ENCODE measurements around the gene CTDNEP1. TPM values are rescaled to one million over a fixed set of nuclear protein-coding genes. Genes with fewer than 3 reads are reported as not detected.

CTDNEP1 gene
- total RNA-seq, 2 experiments from 2014 or later = 159 to 160 TPM

GRCh38 chr17:7243453-7243729, 8.1 kb downstream of the CTDNEP1 start:
- POLR2A ChIA-PET = interaction anchor here (1.0 to 15.6 kb wide), 9 partner anchors 6 to 107 kb away, joined by 3 to 261 read pairs (median 6); partner anchors contain the start of genes ACADVL, CTDNEP1, DLG4 and DVL2
- H3K36me3 Mint-ChIP-seq (ENCODE audit: low read depth) = peaks cover 23% of the 10 kb centered on the region
- CTCF ChIA-PET = interaction anchor here (1.9 kb wide), 1 partner anchor 53 kb away, joined by 8 read pairs; no protein-coding TSS in a partner anchor

GRCh38 chr17:7242717-7243452, 8.6 kb downstream of the CTDNEP1 start:
- Mint-ChIP-seq H3K27ac (peak overlapping the region; percentile 97), H3K36me3 (ENCODE audit: low read depth) (peaks cover 23% of the 10 kb centered on the region), H3K9me3 (no peaks in the 10 kb centered on the region), H3K4me3 (peak overlapping the region; percentile 82), H3K4me1 (ENCODE audit: low read depth) (peaks cover 34% of the 10 kb centered on the region), H3K27me3 (no peaks in the 10 kb centered on the region)
- peak; percentile 96 for DNase-seq
- no peak for TF ChIP-seq CTCF (IDR thresholded peaks at IDR 0.05)
- ChIA-PET POLR2A (interaction anchor here (0.7 to 15.6 kb wide), 15 partner anchors 7 to 980 kb away, joined by 3 to 261 read pairs (median 3); partner anchors contain the start of genes ACADVL, CTDNEP1, DLG4 and DVL2), CTCF (interaction anchor here (1.9 to 7.2 kb wide), 2 partner anchors 23 to 53 kb away, joined by 8 to 41 read pairs; partner anchors contain the start of genes ACADVL and DLG4)
- intact Hi-C loops (cut with micrococcal nuclease) = no loop called here
- peak; percentile 28 for ATAC-seq

More at GRCh38 chr17:7243453-7243729, 8.1 kb downstream of the CTDNEP1 start:
- no peak for TF ChIP-seq CTCF (IDR thresholded peaks at IDR 0.05)
- ATAC-seq (no peak), DNase-seq (no peak)
- Mint-ChIP-seq H3K4me1 (ENCODE audit: low read depth) (peaks cover 34% of the 10 kb centered on the region), H3K9me3 (no peaks in the 10 kb centered on the region), H3K4me3 (peak overlapping the region; percentile 82), H3K27ac (peak overlapping the region; percentile 66), H3K27me3 (no peaks in the 10 kb centered on the region)
- intact Hi-C loops (cut with micrococcal nuclease) = no loop called here

- intact Hi-C loops (cut with micrococcal nuclease) = no loop called here
These were observed 9.5 kb downstream of the CTDNEP1 start, which contains the start of gene GABARAP for GRCh38 chr17:7241783-7242716. Gene GABARAP, minus strand, starts transcription at chr17:7242449. Its CDS starts 119 bp downstream, at chr17:7242330.

GRCh38 chr17:7241090-7241733, 10.3 kb downstream of the CTDNEP1 start:
- ATAC-seq (no peak), DNase-seq (no peak)
- H3K9me3 Mint-ChIP-seq = no peaks in the 10 kb centered on the region
- H3K27me3 Mint-ChIP-seq = no peaks in the 10 kb centered on the region
- CTCF ChIA-PET = interaction anchor here (0.7 to 7.2 kb wide), 3 partner anchors 10 to 55 kb away, joined by 4 to 41 read pairs (median 4); partner anchors contain the start of genes ACADVL and DLG4
- intact Hi-C loops (cut with micrococcal nuclease) = no loop called here
- peaks cover 26% of the 10 kb centered on the region for H3K36me3 Mint-ChIP-seq (ENCODE audit: low read depth)
- POLR2A ChIA-PET = interaction anchor here (0.7 to 15.6 kb wide), 7 partner anchors 8 to 334 kb away, joined by 3 to 261 read pairs (median 4); partner anchors contain the start of genes ACADVL, CTDNEP1, DLG4 and ELP5
- H3K4me1 Mint-ChIP-seq (ENCODE audit: low read depth) = peaks cover 38% of the 10 kb centered on the region
- TF ChIP-seq CTCF (IDR thresholded peaks at IDR 0.05) = no peak
- peak overlapping the region; percentile 97 for H3K27ac Mint-ChIP-seq
- H3K4me3 Mint-ChIP-seq = peak overlapping the region; percentile 82

More at GRCh38 chr17:7241783-7242716, 9.5 kb downstream of the CTDNEP1 start, which contains the start of gene GABARAP:
- peak within 1 kb of the TSS; percentile 82 for H3K4me3 Mint-ChIP-seq
- ATAC-seq = peak; percentile 52
- ChIA-PET POLR2A (interaction anchor here (0.7 to 15.6 kb wide), 18 partner anchors 8 to 981 kb away, joined by 3 to 261 read pairs (median 3); partner anchors contain the start of genes ACADVL, CTDNEP1, DLG4 and DVL2), CTCF (interaction anchor here (0.7 to 7.2 kb wide), 4 partner anchors 9 to 54 kb away, joined by 4 to 41 read pairs (median 6); partner anchors contain the start of genes ACADVL and DLG4)
- H3K27me3 Mint-ChIP-seq = no peaks in the 10 kb centered on the region
- peak within 1 kb of the TSS; percentile 97 for H3K27ac Mint-ChIP-seq
- H3K9me3 Mint-ChIP-seq = no peaks in the 10 kb centered on the region
- peaks cover 37% of the 10 kb centered on the region for H3K4me1 Mint-ChIP-seq (ENCODE audit: low read depth)
- TF ChIP-seq CTCF (IDR thresholded peaks at IDR 0.05) = no peak
- peak; percentile 94 for DNase-seq
- peaks cover 24% of the 10 kb centered on the region for H3K36me3 Mint-ChIP-seq (ENCODE audit: low read depth)
